ENCODE results near the gene PTCH2.
"Not testable (repeated sequence)": the region's sequence is repeated elsewhere in the genome, so short reads cannot be mapped to it uniquely, and the experiment has no call there.

Gene PTCH2

GRCh38 chr1:44842862-44843655 is at the start of gene PTCH2:
Gene PTCH2 (minus strand): TSS chr1:44843253. CDS start chr1:44842932, 321 bp downstream.
- DNase-seq: peak; percentile 61

GRCh38 chr1:44890007-44890406 is 47.0 kb upstream of the PTCH2 start:
- DNase-seq: no peak

- no peak for DNase-seq
Observed at GRCh38 chr1:44885406-44885805, 42.4 kb upstream of the PTCH2 start.

GRCh38 chr1:44884746-44885145 is 41.7 kb upstream of the PTCH2 start:
- DNase-seq: no peak

- DNase-seq: no peak
Observed at GRCh38 chr1:44881011-44881632, 38.1 kb upstream of the PTCH2 start.

- no peak for DNase-seq
Observed at GRCh38 chr1:44874155-44874554, 31.1 kb upstream of the PTCH2 start.

GRCh38 chr1:44870096-44870495 is 27.0 kb upstream of the PTCH2 start:
- DNase-seq: no peak

- no peak for DNase-seq
Observed at GRCh38 chr1:44867801-44868200, 24.7 kb upstream of the PTCH2 start.

GRCh38 chr1:44862829-44863401 is 19.9 kb upstream of the PTCH2 start:
- DNase-seq: peak; percentile 5

GRCh38 chr1:44860891-44861425 is 17.9 kb upstream of the PTCH2 start:
- peak; percentile 11 for DNase-seq

GRCh38 chr1:44860331-44860730 is 17.3 kb upstream of the PTCH2 start:
- no peak for DNase-seq

- DNase-seq: no peak
Observed at GRCh38 chr1:44857446-44857845, 14.4 kb upstream of the PTCH2 start.

GRCh38 chr1:44855742-44856141 is 12.7 kb upstream of the PTCH2 start:
- no peak for DNase-seq

GRCh38 chr1:44854970-44855369 is 11.9 kb upstream of the PTCH2 start:
- no peak for DNase-seq

- DNase-seq: no peak
Observed at GRCh38 chr1:44853201-44853600, 10.1 kb upstream of the PTCH2 start.

GRCh38 chr1:44851308-44851707 is 8.3 kb upstream of the PTCH2 start:
- no peak for DNase-seq

GRCh38 chr1:44849575-44850132 is 6.6 kb upstream of the PTCH2 start:
- DNase-seq: no peak

GRCh38 chr1:44848456-44849181 is 5.6 kb upstream of the PTCH2 start:
- DNase-seq: no peak

- DNase-seq: no peak
Observed at GRCh38 chr1:44847845-44848244, 4.8 kb upstream of the PTCH2 start.

- DNase-seq: no peak
Observed at GRCh38 chr1:44846985-44847384, 3.9 kb upstream of the PTCH2 start.

GRCh38 chr1:44842486-44842861 is 579 bp downstream of the PTCH2 start:
- no peak for DNase-seq

- no peak for DNase-seq
Observed at GRCh38 chr1:44839576-44839975, 3.5 kb downstream of the PTCH2 start.

- not testable (repeated sequence) for DNase-seq
Observed at GRCh38 chr1:44838294-44838693, 4.8 kb downstream of the PTCH2 start.
